ENCODE data around the gene TTC32.

TTC32 gene

GRCh38 chr2:19901442-19902215 is at the start of gene TTC32:
TSS of gene TTC32 (minus strand) at chr2:19901983. CDS start at chr2:19901854, 129 bp downstream.
- H3K36me3 ChIP-seq (ENCODE audit: control insufficient read depth in 1 of 2, insufficient read depth in 2 of 2, low read length in 2 of 2): peaks cover 0 to 5% of the 10 kb centered on the region in 2 donors
- H3K27ac ChIP-seq (ENCODE audit: low read length): peak within 1 kb of the TSS; percentile 99
- peak within 1 kb of the TSS; percentile 80 to 95 for H3K4me3 ChIP-seq (ENCODE audit: low read depth in 1 of 2, low read length in 2 of 2)
- H3K27me3 ChIP-seq (ENCODE audit: low read depth, low read length): no peaks in the 10 kb centered on the region
- peaks cover 16 to 35% of the 10 kb centered on the region in 2 donors for H3K4me1 ChIP-seq (ENCODE audit: control insufficient read depth in 1 of 2, insufficient read depth in 2 of 2, low read length in 2 of 2)
- H3K9me3 ChIP-seq (ENCODE audit: control insufficient read depth in 1 of 2, low read length in 2 of 2): no peaks in the 10 kb centered on the region

- Histone ChIP-seq H3K27ac (ENCODE audit: low read length) (no peak overlapping the region), H3K9me3 (ENCODE audit: control insufficient read depth in 1 of 2, low read length in 2 of 2) (no peaks in the 10 kb centered on the region), H3K4me3 (ENCODE audit: low read depth in 1 of 2, low read length in 2 of 2) (no peak overlapping the region), H3K4me1 (ENCODE audit: control insufficient read depth in 1 of 2, insufficient read depth in 2 of 2, low read length in 2 of 2) (no peaks in the 10 kb centered on the region), H3K27me3 (ENCODE audit: low read depth, low read length) (no peaks in the 10 kb centered on the region), H3K36me3 (ENCODE audit: control insufficient read depth in 1 of 2, insufficient read depth in 2 of 2, low read length in 2 of 2) (peaks cover 6 to 13% of the 10 kb centered on the region in 2 donors)
Observed at GRCh38 chr2:19949071-19949470, 47.3 kb upstream of the TTC32 start.

DNA sequence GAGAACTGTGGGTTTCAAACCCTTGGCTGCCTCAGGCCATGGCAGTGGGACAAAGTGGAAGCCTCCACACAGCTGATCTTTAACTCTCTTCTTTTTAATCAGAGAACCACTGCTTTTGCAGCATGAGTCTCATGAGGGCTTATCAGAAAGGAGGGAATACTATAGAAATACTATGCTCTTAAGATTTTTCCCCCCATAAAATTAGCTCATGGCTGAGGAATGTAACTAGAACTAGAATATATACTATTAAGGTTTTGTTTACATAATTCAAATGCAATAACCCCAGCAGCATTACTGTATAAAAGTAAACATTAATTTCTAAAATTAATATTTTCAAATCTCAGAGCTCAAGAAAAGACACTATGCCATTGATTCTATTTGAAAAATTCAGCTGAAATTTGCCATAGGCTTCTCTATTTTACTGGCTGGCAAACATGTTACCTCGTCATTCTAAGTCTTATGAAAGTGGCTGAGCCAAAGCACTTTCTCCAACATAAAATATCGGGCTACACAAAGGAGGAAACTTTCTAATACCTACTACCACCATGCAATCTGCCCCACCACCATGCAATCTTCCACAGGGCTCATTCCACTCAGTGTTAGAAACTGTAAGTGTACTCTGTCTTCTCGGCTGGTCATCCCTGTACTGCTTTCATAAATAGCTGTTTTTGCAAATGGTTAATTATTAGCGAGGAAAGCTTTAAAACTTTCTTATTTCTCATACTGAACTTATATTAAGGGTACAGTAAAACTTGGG is 45.6 kb upstream of the TTC32 start:
- Histone ChIP-seq H3K27ac (ENCODE audit: low read length) (no peak overlapping the region), H3K36me3 (ENCODE audit: control insufficient read depth in 1 of 2, insufficient read depth in 2 of 2, low read length in 2 of 2) (peaks cover 6 to 8% of the 10 kb centered on the region in 2 donors), H3K27me3 (ENCODE audit: low read depth, low read length) (no peaks in the 10 kb centered on the region), H3K4me3 (ENCODE audit: low read depth in 1 of 2, low read length in 2 of 2) (no peak overlapping the region), H3K4me1 (ENCODE audit: control insufficient read depth in 1 of 2, insufficient read depth in 2 of 2, low read length in 2 of 2) (no peaks in the 10 kb centered on the region), H3K9me3 (ENCODE audit: control insufficient read depth in 1 of 2, low read length in 2 of 2) (no peaks in the 10 kb centered on the region)

GRCh38 chr2:19944205-19944845 is 42.5 kb upstream of the TTC32 start:
- H3K27me3 ChIP-seq (ENCODE audit: low read depth, low read length): no peaks in the 10 kb centered on the region
- H3K27ac ChIP-seq (ENCODE audit: low read length): no peak overlapping the region
- H3K4me1 ChIP-seq (ENCODE audit: control insufficient read depth in 1 of 2, insufficient read depth in 2 of 2, low read length in 2 of 2): no peaks in the 10 kb centered on the region
- H3K36me3 ChIP-seq (ENCODE audit: control insufficient read depth in 1 of 2, insufficient read depth in 2 of 2, low read length in 2 of 2): peaks cover 4 to 6% of the 10 kb centered on the region in 2 donors
- H3K4me3 ChIP-seq (ENCODE audit: low read depth in 1 of 2, low read length in 2 of 2): no peak overlapping the region
- no peaks in the 10 kb centered on the region for H3K9me3 ChIP-seq (ENCODE audit: control insufficient read depth in 1 of 2, low read length in 2 of 2)

DNA sequence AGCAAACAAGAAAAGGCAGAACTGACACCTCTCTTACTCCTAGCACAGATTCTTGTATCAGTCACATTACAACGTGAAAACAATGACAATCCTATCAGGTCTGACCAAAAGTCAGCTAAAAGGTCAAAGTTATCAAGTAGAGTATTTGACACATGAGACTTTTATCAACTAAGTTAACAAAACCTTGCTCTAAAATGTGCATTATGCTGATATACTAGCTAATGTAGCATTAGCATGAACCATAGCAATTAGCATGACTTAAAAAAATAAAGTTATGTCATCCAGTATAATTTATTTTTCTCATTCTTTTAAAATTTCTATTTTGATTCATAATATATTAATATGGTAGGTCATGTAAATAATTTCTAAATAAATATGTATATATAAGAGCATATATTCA is 41.4 kb upstream of the TTC32 start:
- H3K27ac ChIP-seq (ENCODE audit: low read length): no peak overlapping the region
- no peaks in the 10 kb centered on the region for H3K27me3 ChIP-seq (ENCODE audit: low read depth, low read length)
- peaks cover 1 to 4% of the 10 kb centered on the region in 2 donors for H3K36me3 ChIP-seq (ENCODE audit: control insufficient read depth in 1 of 2, insufficient read depth in 2 of 2, low read length in 2 of 2)
- no peaks in the 10 kb centered on the region for H3K9me3 ChIP-seq (ENCODE audit: control insufficient read depth in 1 of 2, low read length in 2 of 2)
- H3K4me1 ChIP-seq (ENCODE audit: control insufficient read depth in 1 of 2, insufficient read depth in 2 of 2, low read length in 2 of 2): no peaks in the 10 kb centered on the region
- no peak overlapping the region for H3K4me3 ChIP-seq (ENCODE audit: low read depth in 1 of 2, low read length in 2 of 2)

GRCh38 chr2:19942199-19942598 is 40.4 kb upstream of the TTC32 start:
- Histone ChIP-seq H3K9me3 (ENCODE audit: control insufficient read depth in 1 of 2, low read length in 2 of 2) (no peaks in the 10 kb centered on the region), H3K4me3 (ENCODE audit: low read depth in 1 of 2, low read length in 2 of 2) (no peak overlapping the region), H3K27me3 (ENCODE audit: low read depth, low read length) (no peaks in the 10 kb centered on the region), H3K4me1 (ENCODE audit: control insufficient read depth in 1 of 2, insufficient read depth in 2 of 2, low read length in 2 of 2) (no peaks in the 10 kb centered on the region), H3K36me3 (ENCODE audit: control insufficient read depth in 1 of 2, insufficient read depth in 2 of 2, low read length in 2 of 2) (peaks cover 10% of the 10 kb centered on the region in 2 donors), H3K27ac (ENCODE audit: low read length) (no peak overlapping the region)

GRCh38 chr2:19937004-19937403 is 35.2 kb upstream of the TTC32 start:
- Histone ChIP-seq H3K27ac (ENCODE audit: low read length) (no peak overlapping the region), H3K9me3 (ENCODE audit: control insufficient read depth in 1 of 2, low read length in 2 of 2) (no peaks in the 10 kb centered on the region), H3K36me3 (ENCODE audit: control insufficient read depth in 1 of 2, insufficient read depth in 2 of 2, low read length in 2 of 2) (peaks cover 7 to 31% of the 10 kb centered on the region in 2 donors), H3K4me1 (ENCODE audit: control insufficient read depth in 1 of 2, insufficient read depth in 2 of 2, low read length in 2 of 2) (no peaks in the 10 kb centered on the region), H3K4me3 (ENCODE audit: low read depth in 1 of 2, low read length in 2 of 2) (no peak overlapping the region), H3K27me3 (ENCODE audit: low read depth, low read length) (no peaks in the 10 kb centered on the region)

DNA sequence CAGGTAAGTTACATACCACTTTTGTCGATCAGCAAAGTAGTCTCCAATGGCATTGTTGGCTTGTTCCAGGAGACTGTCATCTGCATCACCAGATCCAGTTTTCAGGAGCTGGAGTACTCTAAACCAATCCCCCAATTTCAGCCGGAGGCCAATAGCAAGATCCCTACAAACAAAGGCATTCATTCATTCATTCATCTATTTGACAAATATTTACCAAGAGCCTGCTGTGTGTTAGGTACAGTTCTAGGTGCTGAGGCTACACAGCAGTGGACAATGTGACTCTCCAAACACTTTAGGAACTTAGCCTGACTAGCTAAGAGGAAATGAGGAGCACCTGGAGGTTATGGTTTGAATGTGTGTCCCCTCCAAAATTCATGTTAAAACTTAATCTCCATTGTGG is 34.4 kb upstream of the TTC32 start:
- H3K36me3 ChIP-seq (ENCODE audit: control insufficient read depth in 1 of 2, insufficient read depth in 2 of 2, low read length in 2 of 2): peaks cover 7 to 36% of the 10 kb centered on the region in 2 donors
- no peaks in the 10 kb centered on the region for H3K27me3 ChIP-seq (ENCODE audit: low read depth, low read length)
- no peak overlapping the region for H3K27ac ChIP-seq (ENCODE audit: low read length)
- no peak overlapping the region for H3K4me3 ChIP-seq (ENCODE audit: low read depth in 1 of 2, low read length in 2 of 2)
- no peaks in the 10 kb centered on the region for H3K4me1 ChIP-seq (ENCODE audit: control insufficient read depth in 1 of 2, insufficient read depth in 2 of 2, low read length in 2 of 2)
- no peaks in the 10 kb centered on the region for H3K9me3 ChIP-seq (ENCODE audit: control insufficient read depth in 1 of 2, low read length in 2 of 2)

DNA sequence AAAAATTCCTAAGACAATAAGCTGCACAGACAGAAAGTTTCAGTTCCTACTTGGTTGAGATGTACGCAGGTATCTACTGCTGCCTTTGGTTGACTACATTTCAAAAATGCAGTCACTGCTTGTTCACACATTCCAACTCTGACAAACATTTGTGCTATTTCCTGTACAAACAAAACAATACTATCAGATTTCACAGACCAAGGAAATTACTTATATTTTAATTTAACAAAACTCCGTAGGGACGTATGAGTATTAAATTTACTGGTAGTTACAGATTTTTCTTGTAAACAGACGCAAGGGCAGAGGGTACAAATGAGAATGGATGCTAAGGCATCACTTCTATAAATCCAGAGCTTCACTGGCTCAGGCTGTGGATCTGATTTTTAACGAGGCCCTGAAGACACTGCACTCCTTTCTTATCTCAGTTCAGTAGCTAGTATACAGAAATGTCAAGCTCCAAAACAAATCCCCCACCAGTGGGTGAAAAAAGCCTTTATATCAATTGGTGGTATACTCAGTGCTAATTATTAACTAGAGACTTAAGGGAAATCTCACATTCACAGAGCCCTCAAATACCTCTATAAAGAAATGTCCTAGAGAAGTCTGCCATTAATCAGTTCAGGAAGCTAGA is 31.7 kb upstream of the TTC32 start:
- Histone ChIP-seq H3K4me3 (ENCODE audit: low read depth in 1 of 2, low read length in 2 of 2) (no peak overlapping the region), H3K27me3 (ENCODE audit: low read depth, low read length) (no peaks in the 10 kb centered on the region), H3K36me3 (ENCODE audit: control insufficient read depth in 1 of 2, insufficient read depth in 2 of 2, low read length in 2 of 2) (peaks cover 13 to 55% of the 10 kb centered on the region in 2 donors), H3K27ac (ENCODE audit: low read length) (no peak overlapping the region), H3K4me1 (ENCODE audit: control insufficient read depth in 1 of 2, insufficient read depth in 2 of 2, low read length in 2 of 2) (no peaks in the 10 kb centered on the region), H3K9me3 (ENCODE audit: control insufficient read depth in 1 of 2, low read length in 2 of 2) (no peaks in the 10 kb centered on the region)

DNA sequence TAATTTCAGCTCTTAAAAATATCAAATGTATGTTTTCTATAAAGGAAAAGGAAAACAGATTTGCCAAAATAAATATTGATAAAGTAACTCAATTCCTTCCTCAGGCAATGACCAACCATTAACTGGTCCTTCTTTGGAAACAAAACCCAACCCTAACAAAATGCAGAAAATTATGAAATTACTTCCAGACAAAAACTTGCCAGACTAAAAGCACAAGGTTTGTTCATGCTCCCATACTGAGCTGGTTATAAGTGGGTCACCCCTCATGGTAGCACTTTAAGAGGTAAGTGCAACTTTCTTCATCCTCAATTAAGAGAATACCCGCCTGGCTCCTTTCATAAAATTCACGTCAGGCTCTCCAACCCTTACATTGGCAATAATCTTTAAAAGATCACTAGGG is 31.1 kb upstream of the TTC32 start:
- Histone ChIP-seq H3K27me3 (ENCODE audit: low read depth, low read length) (no peaks in the 10 kb centered on the region), H3K4me3 (ENCODE audit: low read depth in 1 of 2, low read length in 2 of 2) (no peak overlapping the region), H3K27ac (ENCODE audit: low read length) (no peak overlapping the region), H3K36me3 (ENCODE audit: control insufficient read depth in 1 of 2, insufficient read depth in 2 of 2, low read length in 2 of 2) (peaks cover 11 to 58% of the 10 kb centered on the region in 2 donors), H3K9me3 (ENCODE audit: control insufficient read depth in 1 of 2, low read length in 2 of 2) (peaks cover 0 to under 1% of the 10 kb centered on the region in 2 donors), H3K4me1 (ENCODE audit: control insufficient read depth in 1 of 2, insufficient read depth in 2 of 2, low read length in 2 of 2) (no peaks in the 10 kb centered on the region)

GRCh38 chr2:19929226-19929625 is 27.4 kb upstream of the TTC32 start:
- Histone ChIP-seq H3K27me3 (ENCODE audit: low read depth, low read length) (no peaks in the 10 kb centered on the region), H3K4me3 (ENCODE audit: low read depth in 1 of 2, low read length in 2 of 2) (no peak overlapping the region), H3K9me3 (ENCODE audit: control insufficient read depth in 1 of 2, low read length in 2 of 2) (peaks cover 0 to 8% of the 10 kb centered on the region in 2 donors), H3K27ac (ENCODE audit: low read length) (no peak overlapping the region), H3K4me1 (ENCODE audit: control insufficient read depth in 1 of 2, insufficient read depth in 2 of 2, low read length in 2 of 2) (no peaks in the 10 kb centered on the region), H3K36me3 (ENCODE audit: control insufficient read depth in 1 of 2, insufficient read depth in 2 of 2, low read length in 2 of 2) (peaks cover 7 to 40% of the 10 kb centered on the region in 2 donors)
